Activated CD4-positive, alpha-beta T cell treated with anti-CD3 and anti-CD28 coated beads, Interleukin-2, amount 10 ng/mL, durations not matched to agents 7 days and 5 days (primary cell): ENCODE measurements around the gene SCNN1A. TPM values are rescaled to one million over a fixed set of nuclear protein-coding genes. Genes with fewer than 3 reads are reported as not detected.
A peak's percentile ranks its signal among the peaks of the same experiment; 100 is the strongest.

Source experiments
- CTCF ChIA-PET: fragments of 350-600 bp; sonication (Branson Sonifier 250); formaldehyde crosslinking; loops from one replicate; lab custom pipeline; 2021; ENCODE audit warnings: antibody characterized with exemption; lab: Charles Lee
- POLR2A ChIA-PET: fragments of 350-600 bp; sonication (Branson Sonifier 250); formaldehyde crosslinking; loops from one replicate; lab custom pipeline; 2021; ENCODE audit warnings: antibody characterized with exemption; lab: Charles Lee
- DNase-seq: peaks from one replicate; pipeline ENCODE4 v3.0.0-alpha.2; 2020
- H3K27ac Mint-ChIP-seq: one replicate; pipeline ENCODE4 v1.8.0; 2021; ENCODE audit warnings: mild to moderate bottlenecking, moderate library complexity, mixed read lengths
- H3K27me3 Mint-ChIP-seq: one replicate; pipeline ENCODE4 v1.8.0; 2021; ENCODE audit warnings: mixed read lengths
- H3K36me3 Mint-ChIP-seq: one replicate; pipeline ENCODE4 v1.8.0; 2021; ENCODE audit warnings: low read depth, mixed read lengths
- H3K4me1 Mint-ChIP-seq: one replicate; pipeline ENCODE4 v1.8.0; 2021; ENCODE audit warnings: mixed read lengths
- H3K4me3 Mint-ChIP-seq: one replicate; pipeline ENCODE4 v1.8.0; 2021; ENCODE audit warnings: mild to moderate bottlenecking, moderate library complexity, mixed read lengths
- H3K9me3 Mint-ChIP-seq: one replicate; pipeline ENCODE4 v1.8.0; 2021; ENCODE audit warnings: mixed read lengths
- total RNA-seq, 2 experiments: library from RNA; stranded (reverse); gene quantifications; one replicate each; pipeline ENCODE4 v1.2.3, GENCODE V29; 2021

Gene SCNN1A
- total RNA-seq, 2 experiments from 2014 or later = 0.54 to 0.67 TPM

DNA sequence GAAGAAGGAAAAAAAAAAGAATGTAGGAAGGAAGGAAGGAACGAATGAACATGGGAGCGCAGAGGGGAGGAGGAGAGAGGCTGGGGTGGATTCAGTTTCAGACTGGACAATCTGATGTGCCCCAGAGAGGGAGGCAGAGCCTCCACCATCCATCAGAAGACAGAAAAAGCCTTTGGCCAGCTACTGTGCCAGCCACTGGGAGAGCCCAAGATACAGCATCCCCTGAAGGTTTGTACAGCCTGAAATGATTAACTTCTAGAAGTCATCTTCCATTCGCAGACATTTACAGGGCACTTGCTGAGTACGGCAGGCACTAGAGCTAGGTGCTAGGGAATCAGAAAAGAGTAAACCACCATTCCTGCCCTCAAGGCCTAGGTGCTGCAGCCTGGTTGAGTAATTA lies 55.9 kb downstream of the SCNN1A start:
- ChIA-PET POLR2A (no interaction called here), CTCF (interaction anchor here (0.6 to 2.2 kb wide), 4 partner anchors 15 to 41 kb away, joined by 3 to 8 read pairs (median 4); no protein-coding TSS in a partner anchor)
- Mint-ChIP-seq H3K4me1 (peaks cover 34% of the 10 kb centered on the region), H3K4me3 (no peak overlapping the region), H3K36me3 (peaks cover 4% of the 10 kb centered on the region), H3K27ac (peak overlapping the region; percentile 32), H3K27me3 (peaks cover 3% of the 10 kb centered on the region), H3K9me3 (no peaks in the 10 kb centered on the region)
- DNase-seq = no peak

DNA sequence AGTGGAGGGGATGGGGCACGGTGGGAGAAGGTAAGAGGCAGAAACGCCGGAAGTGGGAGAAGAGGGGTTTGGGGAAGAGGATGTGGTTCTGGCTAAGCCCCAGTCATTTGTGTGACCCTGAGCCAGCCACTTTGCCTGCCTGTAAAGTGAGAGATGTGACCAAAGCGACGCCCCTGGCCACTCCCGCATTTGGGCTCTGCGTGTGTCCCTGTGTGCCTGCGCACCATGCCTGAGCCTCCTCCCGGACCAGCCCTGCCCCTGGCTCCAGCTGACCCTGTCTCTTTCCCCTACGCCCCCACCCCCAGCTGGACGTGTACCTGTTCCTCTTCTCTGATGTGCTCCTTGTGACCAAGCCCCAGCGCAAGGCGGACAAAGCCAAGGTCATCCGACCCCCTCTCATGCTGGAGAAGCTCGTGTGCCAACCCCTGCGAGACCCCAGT lies 56.9 kb downstream of the SCNN1A start:
- ChIA-PET CTCF (interaction anchor here (0.5 to 2.2 kb wide), 3 partner anchors 27 to 46 kb away, joined by 3 to 8 read pairs (median 4); no protein-coding TSS in a partner anchor), POLR2A (no interaction called here)
- Mint-ChIP-seq H3K4me3 (no peak overlapping the region), H3K27me3 (peaks cover 3% of the 10 kb centered on the region), H3K27ac (no peak overlapping the region), H3K4me1 (peaks cover 25% of the 10 kb centered on the region), H3K36me3 (peaks cover 1% of the 10 kb centered on the region), H3K9me3 (no peaks in the 10 kb centered on the region)
- DNase-seq = no peak

DNA sequence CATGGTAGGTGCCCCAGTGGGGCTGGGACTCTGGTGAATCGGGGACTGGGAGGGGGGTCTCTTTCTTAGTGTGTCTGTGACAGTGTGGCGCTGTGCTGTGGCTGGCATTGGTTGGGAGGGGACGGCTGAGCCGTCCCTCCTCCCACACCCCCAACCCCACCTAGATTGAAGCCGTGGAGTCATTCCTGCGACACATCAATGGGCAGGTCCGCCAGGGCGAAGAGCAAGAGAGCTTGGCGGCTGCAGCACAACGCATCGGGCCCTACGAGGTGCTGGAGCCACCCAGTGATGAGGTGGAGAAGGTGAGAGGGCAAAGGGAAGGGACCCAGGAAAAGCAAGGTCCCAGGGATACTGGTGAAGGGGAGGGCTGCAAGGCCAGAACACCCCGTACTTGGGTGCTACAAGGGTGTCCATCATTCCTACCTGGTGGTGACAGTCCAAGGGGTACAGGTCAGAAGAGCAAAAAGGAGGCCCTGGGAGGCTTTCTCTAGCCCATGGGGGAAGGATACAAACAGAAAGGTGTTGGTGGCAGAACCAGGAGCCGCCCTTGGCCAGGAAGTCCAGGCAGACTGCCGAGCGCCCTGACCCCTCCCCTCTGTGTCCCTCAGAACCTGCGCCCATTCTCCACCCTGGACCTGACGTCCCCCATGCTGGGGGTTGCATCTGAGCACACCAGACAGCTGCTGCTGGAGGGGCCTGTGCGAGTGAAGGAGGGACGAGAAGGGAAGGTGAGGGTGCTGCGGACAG lies 57.5 kb downstream of the SCNN1A start:
- H3K4me3 Mint-ChIP-seq = no peak overlapping the region
- ChIA-PET POLR2A (no interaction called here), CTCF (interaction anchor here (0.5 to 2.2 kb wide), 4 partner anchors 10 to 45 kb away, joined by 3 to 8 read pairs (median 5); no protein-coding TSS in a partner anchor)
- no peak for DNase-seq
- H3K9me3 Mint-ChIP-seq = no peaks in the 10 kb centered on the region
- H3K4me1 Mint-ChIP-seq = peaks cover 19% of the 10 kb centered on the region
- H3K27ac Mint-ChIP-seq = no peak overlapping the region
- H3K36me3 Mint-ChIP-seq = no peaks in the 10 kb centered on the region
- peaks cover 3% of the 10 kb centered on the region for H3K27me3 Mint-ChIP-seq

DNA sequence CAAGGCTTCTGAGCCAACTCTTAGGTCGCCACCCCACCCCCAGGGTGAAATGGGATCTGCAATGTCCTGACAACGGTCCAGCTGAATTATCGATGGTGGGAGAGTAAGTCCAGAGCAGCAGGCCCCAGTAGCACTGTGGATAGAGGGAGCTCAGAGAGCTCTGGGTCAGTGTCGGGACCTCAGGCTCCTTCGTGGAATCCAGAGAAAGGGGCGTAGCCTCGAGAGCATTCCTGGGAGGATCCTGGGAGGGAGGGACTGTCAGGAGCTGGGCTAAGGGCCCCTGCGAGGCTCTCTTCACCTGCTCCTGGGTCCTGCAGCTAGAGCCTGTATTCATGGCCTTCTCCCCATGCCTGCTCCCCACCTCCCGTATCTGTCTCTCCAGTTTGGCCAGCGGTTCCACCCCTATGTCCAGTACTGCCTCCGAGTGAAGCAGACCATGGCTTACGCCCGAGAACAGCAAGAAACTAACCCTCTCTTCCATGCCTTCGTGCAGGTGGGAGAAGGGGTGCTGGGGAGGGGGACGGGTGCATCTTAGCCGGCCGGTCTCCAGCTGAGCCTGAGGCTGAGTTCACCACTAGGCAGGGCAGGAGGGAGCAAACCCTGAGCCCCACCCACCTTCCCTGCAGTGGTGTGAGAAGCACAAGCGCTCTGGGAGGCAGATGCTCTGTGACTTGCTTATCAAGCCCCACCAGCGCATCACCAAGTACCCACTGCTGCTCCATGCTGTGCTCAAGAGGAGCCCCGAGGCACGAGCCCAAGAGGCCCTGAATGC lies 58.3 kb downstream of the SCNN1A start:
- ChIA-PET POLR2A (no interaction called here), CTCF (interaction anchor here (1.9 kb wide), 1 partner anchor 10 kb away, joined by 6 read pairs; no protein-coding TSS in a partner anchor)
- Mint-ChIP-seq H3K4me3 (no peak overlapping the region), H3K4me1 (peaks cover 18% of the 10 kb centered on the region), H3K9me3 (no peaks in the 10 kb centered on the region), H3K36me3 (no peaks in the 10 kb centered on the region), H3K27me3 (peaks cover 4% of the 10 kb centered on the region), H3K27ac (no peak overlapping the region)
- DNase-seq = no peak

DNA sequence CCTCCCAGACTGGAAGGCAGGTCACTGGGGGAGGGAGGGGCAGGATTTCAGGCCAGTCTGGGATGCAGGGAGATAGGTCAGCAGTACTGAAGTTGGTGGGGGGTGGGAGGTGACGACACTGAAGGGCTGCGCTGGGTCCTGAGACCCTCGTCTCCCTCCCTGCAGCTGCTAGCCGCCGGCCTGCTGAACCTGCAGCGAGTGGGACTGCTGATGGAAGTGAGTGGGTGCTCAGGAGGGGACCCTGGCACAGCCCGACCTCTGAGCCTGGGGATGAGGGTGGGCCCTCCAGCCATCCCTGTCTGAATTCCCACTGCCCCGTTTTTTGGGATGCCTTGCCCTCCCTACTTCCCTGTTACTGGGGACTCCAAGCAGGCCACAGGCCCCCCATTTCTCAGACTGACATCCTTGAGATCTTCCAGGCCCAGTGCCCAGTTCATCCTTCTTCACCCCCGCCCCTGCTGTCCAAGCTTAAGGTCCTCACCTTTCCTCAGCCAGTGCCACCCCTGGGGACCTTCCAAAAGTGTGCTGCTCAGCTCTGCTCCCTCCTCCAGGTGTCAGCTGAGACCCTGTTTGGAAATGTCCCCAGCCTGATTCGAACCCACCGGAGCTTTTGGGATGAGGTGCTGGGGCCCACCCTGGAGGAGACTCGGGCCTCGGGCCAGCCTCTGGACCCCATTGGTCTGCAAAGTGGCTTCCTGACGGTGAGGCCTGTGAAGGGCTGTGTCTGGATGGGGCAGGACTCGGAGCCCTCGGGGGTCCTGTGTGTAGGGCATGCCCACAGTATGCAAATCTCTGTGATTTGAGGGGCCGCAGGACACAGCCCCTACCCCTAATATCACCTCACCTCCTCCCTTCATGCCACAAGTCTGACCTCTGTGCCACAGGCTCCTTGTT lies 59.4 kb downstream of the SCNN1A start:
- no peaks in the 10 kb centered on the region for H3K36me3 Mint-ChIP-seq
- ChIA-PET CTCF (interaction anchor here (1.2 to 1.9 kb wide), 2 partner anchors 8 to 13 kb away, joined by 3 to 6 read pairs; no protein-coding TSS in a partner anchor), POLR2A (no interaction called here)
- no peak overlapping the region for H3K27ac Mint-ChIP-seq
- H3K9me3 Mint-ChIP-seq = no peaks in the 10 kb centered on the region
- H3K4me3 Mint-ChIP-seq = no peak overlapping the region
- DNase-seq = no peak
- H3K27me3 Mint-ChIP-seq = peaks cover 13% of the 10 kb centered on the region
- H3K4me1 Mint-ChIP-seq = peaks cover 18% of the 10 kb centered on the region

DNA sequence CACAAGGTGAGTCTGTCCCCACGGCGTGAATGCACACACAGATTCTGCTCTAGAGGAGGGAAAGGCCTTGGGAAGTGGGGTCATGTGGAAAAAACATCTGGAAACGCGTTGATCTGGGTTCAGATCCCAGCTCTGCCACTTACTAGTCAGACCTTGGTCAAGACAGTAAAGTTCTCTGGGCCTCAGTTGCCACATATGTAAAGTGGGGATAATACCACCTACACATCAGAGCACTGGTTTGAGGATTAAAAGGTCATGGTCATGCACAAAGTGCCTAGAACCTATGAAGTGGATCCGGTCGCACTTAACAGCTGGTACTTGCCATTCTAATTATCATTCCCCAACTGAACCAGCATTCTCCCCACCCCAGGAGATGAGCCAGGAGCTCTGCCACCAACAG lies 60.2 kb downstream of the SCNN1A start:
- Mint-ChIP-seq H3K9me3 (no peaks in the 10 kb centered on the region), H3K4me1 (peaks cover 18% of the 10 kb centered on the region), H3K4me3 (no peak overlapping the region), H3K36me3 (no peaks in the 10 kb centered on the region), H3K27ac (no peak overlapping the region), H3K27me3 (peaks cover 15% of the 10 kb centered on the region)
- ChIA-PET CTCF (interaction anchor here (1.2 kb wide), 1 partner anchor 14 kb away, joined by 3 read pairs; no protein-coding TSS in a partner anchor), POLR2A (no interaction called here)
- no peak for DNase-seq

DNA sequence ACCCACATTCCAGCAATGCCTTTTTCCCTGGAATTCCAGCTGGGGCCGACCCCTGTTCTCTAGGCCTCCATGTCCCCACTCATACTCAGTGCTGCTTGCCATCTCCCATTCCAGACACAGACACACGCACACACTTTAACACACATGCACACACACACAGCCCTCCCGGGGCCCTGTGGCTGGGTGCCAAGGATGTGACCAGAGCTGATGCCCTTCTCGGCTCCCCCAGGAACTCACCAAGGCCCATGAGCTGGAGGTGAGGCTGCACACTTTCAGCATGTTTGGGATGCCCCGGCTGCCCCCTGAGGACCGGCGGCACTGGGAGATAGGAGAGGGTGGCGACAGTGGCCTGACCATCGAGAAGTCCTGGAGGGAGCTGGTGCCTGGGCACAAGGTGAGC lies 60.6 kb downstream of the SCNN1A start:
- no peak overlapping the region for H3K27ac Mint-ChIP-seq
- no peak overlapping the region for H3K4me3 Mint-ChIP-seq
- no peak for DNase-seq
- peaks cover 18% of the 10 kb centered on the region for H3K4me1 Mint-ChIP-seq
- ChIA-PET POLR2A (no interaction called here), CTCF (interaction anchor here (1.2 kb wide), 1 partner anchor 15 kb away, joined by 3 read pairs; no protein-coding TSS in a partner anchor)
- H3K9me3 Mint-ChIP-seq = no peaks in the 10 kb centered on the region
- peaks cover 17% of the 10 kb centered on the region for H3K27me3 Mint-ChIP-seq
- no peaks in the 10 kb centered on the region for H3K36me3 Mint-ChIP-seq

DNA sequence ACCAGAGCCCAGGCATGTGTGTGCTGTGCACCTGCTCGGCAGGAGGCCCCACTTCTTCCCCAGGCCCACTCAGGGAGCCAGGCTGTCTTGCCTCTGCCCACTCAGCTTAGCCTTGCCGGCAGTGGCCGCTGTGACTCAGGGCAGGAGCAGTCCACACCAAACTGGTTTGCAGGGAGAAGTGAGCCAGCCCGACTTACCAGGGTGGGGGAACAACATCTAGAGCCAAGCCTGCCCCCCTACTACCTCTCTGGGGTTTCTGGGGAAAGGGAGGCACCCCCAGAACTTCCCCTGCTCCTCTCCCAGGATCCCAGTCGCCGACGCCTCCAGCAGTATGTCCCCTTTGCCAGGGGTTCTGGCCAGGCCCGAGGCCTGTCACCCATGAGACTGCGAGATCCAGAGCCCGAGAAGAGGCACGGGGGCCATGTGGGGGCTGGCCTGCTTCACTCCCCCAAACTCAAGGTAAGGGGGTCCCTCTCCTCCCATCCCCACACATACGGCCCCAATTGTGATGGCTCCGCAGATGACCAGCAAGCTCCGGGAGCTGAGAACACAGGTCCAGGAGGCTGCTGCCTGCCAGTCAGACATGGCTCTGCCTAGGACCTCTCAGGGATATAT lies 61.9 kb downstream of the SCNN1A start:
- Mint-ChIP-seq H3K4me3 (no peak overlapping the region), H3K36me3 (no peaks in the 10 kb centered on the region), H3K27ac (no peak overlapping the region), H3K27me3 (peaks cover 22% of the 10 kb centered on the region), H3K4me1 (peaks cover 9% of the 10 kb centered on the region), H3K9me3 (no peaks in the 10 kb centered on the region)
- CTCF ChIA-PET = interaction anchor here (1.5 kb wide), 1 partner anchor 10 kb away, joined by 4 read pairs; no protein-coding TSS in a partner anchor
- no peak for DNase-seq
- POLR2A ChIA-PET = interaction anchor here (0.5 kb wide), 1 partner anchor 22 kb away, joined by 5 read pairs; no protein-coding TSS in a partner anchor

DNA sequence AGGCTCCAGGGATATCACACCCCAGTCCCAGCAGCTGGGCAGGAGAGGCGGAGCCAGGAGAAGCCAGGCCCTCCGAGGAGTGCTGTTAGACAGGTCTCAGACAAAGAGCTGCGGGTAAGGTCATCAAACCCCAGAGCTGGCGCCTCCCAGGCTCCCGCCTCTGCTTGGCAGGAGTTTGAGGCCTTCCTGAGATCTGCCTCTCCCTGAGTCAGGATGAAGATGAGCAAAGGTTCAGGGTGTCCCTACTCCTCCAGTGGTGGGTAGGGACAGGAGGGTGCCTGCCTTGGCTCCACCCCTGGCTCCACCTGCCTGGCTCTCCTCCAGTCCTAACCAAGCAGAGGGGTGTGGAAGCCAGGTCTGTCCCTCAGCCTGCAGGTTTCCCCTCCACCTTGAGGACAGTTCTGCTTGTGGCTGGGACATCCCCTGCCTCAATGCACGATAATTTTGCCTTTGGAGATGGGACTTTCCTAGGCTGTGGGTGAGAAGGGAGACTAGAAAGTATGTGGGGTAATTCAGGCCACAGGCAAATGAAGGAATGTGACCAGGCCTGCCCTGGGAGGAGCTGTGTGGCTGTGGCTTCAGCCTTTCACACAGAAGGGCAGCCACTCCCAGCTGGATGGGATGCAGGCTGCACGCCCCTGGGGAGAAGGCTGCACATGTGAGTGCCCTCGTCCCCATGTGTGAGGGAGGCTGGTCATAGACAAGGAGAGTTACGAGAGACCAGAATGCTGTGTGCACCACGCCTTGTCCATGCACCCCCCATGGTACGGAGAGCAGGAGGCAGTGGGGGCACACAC lies 62.6 kb downstream of the SCNN1A start:
- no peak for DNase-seq
- CTCF ChIA-PET = interaction anchor here (1.0 to 1.5 kb wide), 2 partner anchors 10 to 13 kb away, joined by 4 read pairs; no protein-coding TSS in a partner anchor
- no peak overlapping the region for H3K4me3 Mint-ChIP-seq

DNA sequence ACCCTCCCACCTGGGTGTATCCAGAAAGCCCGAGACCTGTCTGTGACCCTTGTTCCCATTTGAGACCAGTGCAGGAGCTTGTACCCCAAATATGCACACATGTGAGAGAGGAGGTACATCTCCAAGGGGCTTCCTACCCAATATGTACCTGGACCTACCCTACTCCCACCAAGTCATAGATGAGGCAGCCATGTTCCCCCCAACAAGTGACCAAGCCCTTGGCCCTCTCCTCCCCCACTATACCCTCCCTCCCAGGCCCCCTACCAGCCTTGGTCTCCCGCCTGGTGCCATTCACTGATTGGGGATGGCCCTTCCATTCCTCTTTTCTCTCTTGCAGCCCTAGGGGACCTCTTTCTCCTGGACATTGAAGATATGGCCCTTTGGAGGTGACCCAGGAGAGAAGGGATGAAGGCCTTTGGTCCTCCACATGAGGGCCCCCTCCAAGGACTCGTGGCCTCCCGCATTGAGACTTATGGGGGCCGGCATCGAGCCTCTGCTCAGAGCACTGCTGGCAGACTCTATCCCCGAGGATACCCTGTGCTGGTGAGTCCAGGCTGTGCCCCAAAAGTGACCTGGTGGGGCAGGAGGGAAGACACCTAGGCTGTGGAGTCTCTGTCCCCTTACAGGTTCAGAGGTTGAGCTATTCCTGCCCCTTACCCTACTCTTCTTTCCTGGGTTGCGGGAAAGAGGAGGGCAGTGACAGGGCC lies 63.4 kb downstream of the SCNN1A start:
- Mint-ChIP-seq H3K27me3 (peaks cover 25% of the 10 kb centered on the region), H3K4me1 (no peaks in the 10 kb centered on the region), H3K4me3 (no peak overlapping the region), H3K27ac (no peak overlapping the region), H3K9me3 (no peaks in the 10 kb centered on the region), H3K36me3 (no peaks in the 10 kb centered on the region)
- ChIA-PET POLR2A (no interaction called here), CTCF (interaction anchor here (1.0 kb wide), 1 partner anchor 13 kb away, joined by 4 read pairs; no protein-coding TSS in a partner anchor)
- no peak for DNase-seq

More for the DNA sequence above, 62.6 kb downstream of the SCNN1A start:
- no peaks in the 10 kb centered on the region for H3K9me3 Mint-ChIP-seq
- H3K36me3 Mint-ChIP-seq = no peaks in the 10 kb centered on the region
- H3K27ac Mint-ChIP-seq = no peak overlapping the region
- H3K27me3 Mint-ChIP-seq = peaks cover 23% of the 10 kb centered on the region
- peaks cover 2% of the 10 kb centered on the region for H3K4me1 Mint-ChIP-seq
- POLR2A ChIA-PET = no interaction called here
